MCF 10A (cell line): Measurements from ENCODE around the gene BCR. TPM values are rescaled to one million over a fixed set of nuclear protein-coding genes. Genes with fewer than 3 reads are reported as not detected.

Experiments
- BruUV-seq: library from RNA; stranded (reverse); fragments of 400-500 nt; replicated peaks from 2 replicates; lab custom pipeline; 2021; lab: Mats Ljungman, UMichigan
- CTCF ChIA-PET: fragments of 300-600 bp; sonication (Branson Sonifier 250); formaldehyde crosslinking; extraction: SDS; loops from one replicate; lab custom pipeline; 2021; ENCODE audit warnings: antibody characterized with exemption, inconsistent platforms; lab: Yijun Ruan, JAX
- POLR2A ChIA-PET: fragments of 300-600, 350-650 bp; sonication (Branson Sonifier 250); formaldehyde crosslinking; extraction: SDS; loops from one replicate; lab custom pipeline; 2020; ENCODE audit warnings: antibody characterized with exemption, inconsistent platforms; lab: Yijun Ruan, JAX
- DNase-seq: peaks from one replicate; pipeline ENCODE4 v3.0.0-alpha.2; 2018; ENCODE audit not compliant: unreplicated experiment
- H3K27ac Mint-ChIP-seq: one replicate; pipeline ENCODE4 v1.8.0; 2022; ENCODE audit warnings: mild to moderate bottlenecking, low read depth, mixed read lengths; ENCODE audit not compliant: unreplicated experiment
- H3K27me3 Mint-ChIP-seq: one replicate; pipeline ENCODE4 v1.8.0; 2022; ENCODE audit warnings: mixed read lengths; ENCODE audit not compliant: insufficient read depth, unreplicated experiment
- H3K36me3 Mint-ChIP-seq: one replicate; pipeline ENCODE4 v1.8.0; 2022; ENCODE audit warnings: mild to moderate bottlenecking, moderate library complexity, mixed read lengths; ENCODE audit not compliant: insufficient read depth, unreplicated experiment
- H3K4me1 Mint-ChIP-seq: one replicate; pipeline ENCODE4 v1.8.0; 2022; ENCODE audit warnings: mixed read lengths; ENCODE audit not compliant: insufficient read depth, unreplicated experiment
- H3K4me3 Mint-ChIP-seq: one replicate; pipeline ENCODE4 v1.8.0; 2022; ENCODE audit warnings: mild to moderate bottlenecking, moderate library complexity, mixed read lengths; ENCODE audit not compliant: unreplicated experiment
- H3K9me3 Mint-ChIP-seq: one replicate; pipeline ENCODE4 v1.8.0; 2022; ENCODE audit warnings: mixed read lengths; ENCODE audit not compliant: unreplicated experiment
- CTCF ChIP-seq: fragments of 200-600 bp; IDR thresholded peaks from one replicate; pipeline ENCODE4 v1.8.0; 2022; ENCODE audit warnings: antibody characterized with exemption, mild to moderate bottlenecking; ENCODE audit not compliant: unreplicated experiment
- intact Hi-C: fragments of 100-400 bp; cut with micrococcal nuclease; formaldehyde crosslinking; loops from 2 replicates; pipeline ENCODE4 v1.14.1; 2022
- total RNA-seq: library from RNA; stranded (reverse); gene quantifications from 2 replicates; pipeline ENCODE4 v1.2.3, GENCODE V29; 2022

Gene BCR
- total RNA-seq, 1 experiment from 2014 or later, result 77.9 TPM

- no peaks in the 10 kb centered on the region for H3K4me1 Mint-ChIP-seq
- peaks cover 67% of the 10 kb centered on the region for H3K27me3 Mint-ChIP-seq
- intact Hi-C loops, result no loop called here
- no TSS peak for BruUV-seq
- CTCF ChIA-PET, result interaction anchor here (0.8 kb wide), 1 partner anchor 26 kb away, joined by 3 read pairs; no protein-coding TSS in a partner anchor
- H3K9me3 Mint-ChIP-seq, result no peaks in the 10 kb centered on the region
- POLR2A ChIA-PET, result no interaction called here
- DNase-seq, result no peak
- no peak for TF ChIP-seq CTCF
- H3K27ac Mint-ChIP-seq, result no peak overlapping the region
- no peak overlapping the region for H3K4me3 Mint-ChIP-seq
- H3K36me3 Mint-ChIP-seq, result no peaks in the 10 kb centered on the region
Observed at GRCh38 chr22:23359583-23360123, 179.3 kb downstream of the BCR start.

GRCh38 chr22:23361676-23362075 is 181.4 kb downstream of the BCR start:
- no peak for DNase-seq
- H3K27ac Mint-ChIP-seq, result no peak overlapping the region
- POLR2A ChIA-PET, result no interaction called here
- H3K4me1 Mint-ChIP-seq, result no peaks in the 10 kb centered on the region
- no peaks in the 10 kb centered on the region for H3K36me3 Mint-ChIP-seq
- H3K9me3 Mint-ChIP-seq, result no peaks in the 10 kb centered on the region
- H3K27me3 Mint-ChIP-seq, result peaks cover 68% of the 10 kb centered on the region
- TF ChIP-seq CTCF, result no peak
- H3K4me3 Mint-ChIP-seq, result no peak overlapping the region
- BruUV-seq, result no TSS peak
- intact Hi-C loops, result no loop called here
- CTCF ChIA-PET, result interaction anchor here (0.5 kb wide), 1 partner anchor 142 kb away, joined by 3 read pairs; no protein-coding TSS in a partner anchor

- ChIA-PET POLR2A (no interaction called here), CTCF (interaction anchor here (1.9 kb wide), 1 partner anchor 22 kb away, joined by 5 read pairs; no protein-coding TSS in a partner anchor)
- BruUV-seq, result no TSS peak
- Mint-ChIP-seq H3K9me3 (no peaks in the 10 kb centered on the region), H3K27ac (no peak overlapping the region), H3K4me1 (no peaks in the 10 kb centered on the region), H3K27me3 (peaks cover 72% of the 10 kb centered on the region), H3K36me3 (no peaks in the 10 kb centered on the region), H3K4me3 (no peak overlapping the region)
- no peak for DNase-seq
- TF ChIP-seq CTCF, result no peak
- intact Hi-C loops, result no loop called here
Observed at GRCh38 chr22:23363683-23364082, 183.4 kb downstream of the BCR start.

- intact Hi-C loops, result no loop called here
- BruUV-seq, result no TSS peak
- H3K27me3 Mint-ChIP-seq, result peaks cover 72% of the 10 kb centered on the region
- no peak overlapping the region for H3K27ac Mint-ChIP-seq
- POLR2A ChIA-PET, result no interaction called here
- no peak for TF ChIP-seq CTCF
- no peak for DNase-seq
- no peaks in the 10 kb centered on the region for H3K9me3 Mint-ChIP-seq
- H3K36me3 Mint-ChIP-seq, result no peaks in the 10 kb centered on the region
- CTCF ChIA-PET, result interaction anchor here (0.9 to 1.9 kb wide), 4 partner anchors 9 to 23 kb away, joined by 3 to 5 read pairs (median 4); no protein-coding TSS in a partner anchor
- H3K4me3 Mint-ChIP-seq, result no peak overlapping the region
- no peaks in the 10 kb centered on the region for H3K4me1 Mint-ChIP-seq
Observed at GRCh38 chr22:23364389-23364788, 184.1 kb downstream of the BCR start.
